Esophagus squamous epithelium (tissue), 4 donors: ENCODE results near the gene OPN3.

Experiments used
- POLR2A ChIP-seq, 4 donors: fragments of 450-650 bp; IDR thresholded peaks; one replicate each; pipeline ENCODE4 v1.6.1; 2017; ENCODE audit warnings: antibody characterized with exemption in 4 of 4, mild to moderate bottlenecking in 4 of 4, moderate library complexity in 3 of 4
- TF ChIP-seq, protein P1 (sequence below), 6 experiments: fragments of 450-650 bp in 4 of 6; fragments of 200-600 bp in 2 of 6; sonication (generic) in 2 of 6; IDR thresholded peaks; one replicate each; pipeline ENCODE4 v1.5.1; 2016 to 2019; ENCODE audit warnings: antibody characterized with exemption in 6 of 6, mild to moderate bottlenecking in 4 of 6, moderate library complexity in 4 of 6

DNA sequence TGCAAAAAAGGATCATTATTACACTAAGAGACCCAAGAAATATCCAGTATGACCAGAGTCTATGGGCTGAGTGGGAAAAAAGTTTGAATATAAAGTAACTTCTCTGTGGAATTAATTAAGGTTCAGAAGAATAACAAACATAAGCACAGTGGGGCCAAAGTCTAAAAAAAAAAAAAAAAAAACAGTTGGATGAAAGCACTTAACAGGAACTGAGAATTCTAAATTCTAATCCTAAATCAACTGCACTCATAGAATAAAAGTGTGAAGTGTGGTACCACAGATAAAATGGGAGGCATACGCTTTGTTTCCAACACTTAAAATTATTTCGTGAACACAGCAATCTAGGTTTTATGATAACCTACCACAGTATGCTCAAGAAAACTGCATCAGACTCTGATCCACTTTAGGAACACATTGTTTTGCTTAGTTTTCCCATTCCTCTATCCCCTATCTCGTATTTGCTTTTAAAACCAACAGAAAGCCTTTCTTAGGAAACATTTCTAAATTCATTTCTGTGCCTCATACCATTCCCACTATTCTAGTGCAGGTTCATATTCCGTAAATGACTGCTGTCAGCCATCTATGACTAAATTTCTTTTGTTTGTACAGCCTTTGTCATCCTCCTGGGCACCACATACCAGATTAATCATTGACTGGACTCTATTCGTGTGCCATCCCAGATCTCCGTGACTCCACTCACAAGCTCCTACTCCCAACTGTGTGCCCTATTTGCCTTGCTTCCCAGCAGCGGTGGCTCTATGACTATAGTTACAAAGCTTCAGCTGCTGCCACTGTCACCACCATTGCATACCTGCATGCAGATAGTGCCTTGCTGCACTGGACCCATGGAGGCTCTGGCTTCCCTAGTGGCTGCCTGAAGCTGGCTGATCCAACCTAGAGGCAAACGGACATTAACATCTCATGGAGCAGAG lies 24.9 kb downstream of the OPN3 start:
- TF ChIP-seq, protein P1, sequence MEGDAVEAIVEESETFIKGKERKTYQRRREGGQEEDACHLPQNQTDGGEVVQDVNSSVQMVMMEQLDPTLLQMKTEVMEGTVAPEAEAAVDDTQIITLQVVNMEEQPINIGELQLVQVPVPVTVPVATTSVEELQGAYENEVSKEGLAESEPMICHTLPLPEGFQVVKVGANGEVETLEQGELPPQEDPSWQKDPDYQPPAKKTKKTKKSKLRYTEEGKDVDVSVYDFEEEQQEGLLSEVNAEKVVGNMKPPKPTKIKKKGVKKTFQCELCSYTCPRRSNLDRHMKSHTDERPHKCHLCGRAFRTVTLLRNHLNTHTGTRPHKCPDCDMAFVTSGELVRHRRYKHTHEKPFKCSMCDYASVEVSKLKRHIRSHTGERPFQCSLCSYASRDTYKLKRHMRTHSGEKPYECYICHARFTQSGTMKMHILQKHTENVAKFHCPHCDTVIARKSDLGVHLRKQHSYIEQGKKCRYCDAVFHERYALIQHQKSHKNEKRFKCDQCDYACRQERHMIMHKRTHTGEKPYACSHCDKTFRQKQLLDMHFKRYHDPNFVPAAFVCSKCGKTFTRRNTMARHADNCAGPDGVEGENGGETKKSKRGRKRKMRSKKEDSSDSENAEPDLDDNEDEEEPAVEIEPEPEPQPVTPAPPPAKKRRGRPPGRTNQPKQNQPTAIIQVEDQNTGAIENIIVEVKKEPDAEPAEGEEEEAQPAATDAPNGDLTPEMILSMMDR (IDR thresholded peaks at IDR 0.05) = no peak
- no peak for TF ChIP-seq POLR2A (IDR thresholded peaks at IDR 0.05)
